Mesenchymal stem cell (in vitro differentiated cells and primary cell): ENCODE measurements around the gene P2RX3.

Experiments used
- DNase-seq: peaks from one replicate; pipeline ENCODE4 v3.0.0-alpha.2; 2013
- H2AFZ ChIP-seq: one replicate; pipeline ENCODE4 v1.6.1; 2013; ENCODE audit warnings: low read depth, mild to moderate bottlenecking, control low read depth, inconsistent platforms, low read length, moderate library complexity
- H2AK5ac ChIP-seq: 2 replicates; pipeline ENCODE4 v1.6.1; 2013; ENCODE audit warnings: low read length, moderate library complexity, mild to moderate bottlenecking, inconsistent platforms; ENCODE audit not compliant: severe bottlenecking
- H2BK120ac ChIP-seq: one replicate; pipeline ENCODE4 v1.6.1; 2013; ENCODE audit warnings: low read depth, mild to moderate bottlenecking, inconsistent platforms, low read length, moderate library complexity
- H2BK12ac ChIP-seq, 2 experiments: one replicate each; pipeline ENCODE4 v1.6.1; 2013; ENCODE audit warnings: inconsistent platforms in 2 of 2, low read length in 2 of 2, mild to moderate bottlenecking in 2 of 2, moderate library complexity in 2 of 2, control low read depth in 1 of 2
- H2BK15ac ChIP-seq: one replicate; pipeline ENCODE4 v1.6.1; 2013; ENCODE audit warnings: mild to moderate bottlenecking, low read depth, inconsistent platforms; ENCODE audit not compliant: poor library complexity, severe bottlenecking
- H2BK5ac ChIP-seq: 2 replicates; pipeline ENCODE4 v1.6.1; 2013; ENCODE audit warnings: low read depth, mild to moderate bottlenecking, low read length, control low read depth, inconsistent platforms; ENCODE audit not compliant: poor library complexity, severe bottlenecking
- H3K14ac ChIP-seq, 2 experiments: one replicate each; pipeline ENCODE4 v1.6.1; 2013; ENCODE audit warnings: inconsistent platforms in 2 of 2, low read length in 2 of 2, control low read depth in 1 of 2, mild to moderate bottlenecking in 1 of 2, moderate library complexity in 1 of 2
- H3K18ac ChIP-seq, 2 experiments: one replicate each; pipeline ENCODE4 v1.6.1; 2013; ENCODE audit warnings: inconsistent platforms in 2 of 2, low read length in 2 of 2, control low read depth in 1 of 2, low read depth in 1 of 2, mild to moderate bottlenecking in 1 of 2
- H3K23ac ChIP-seq, 2 experiments: one replicate each; pipeline ENCODE4 v1.6.1; 2013; ENCODE audit warnings: inconsistent platforms in 2 of 2, low read length in 2 of 2, mild to moderate bottlenecking in 2 of 2, moderate library complexity in 2 of 2, control low read depth in 1 of 2
- H3K27ac ChIP-seq: 2 replicates; pipeline ENCODE4 v1.5.1; 2013; ENCODE audit warnings: mild to moderate bottlenecking, moderate library complexity, low read length, control low read depth, inconsistent platforms; ENCODE audit not compliant: poor library complexity, severe bottlenecking
- H3K27me3 ChIP-seq, 2 experiments: 2 replicates each; pipeline versions ENCODE4 v1.6.1 to v1.7.0; 2013; ENCODE audit warnings: low read length in 2 of 2, mild to moderate bottlenecking in 2 of 2, moderate library complexity in 2 of 2, control low read depth in 1 of 2, inconsistent platforms in 1 of 2; ENCODE audit not compliant: control insufficient read depth in 1 of 2, insufficient read depth in 1 of 2
- H3K36me3 ChIP-seq, 2 experiments: 2 replicates each; pipeline versions ENCODE4 v1.6.1 to v1.7.0; 2013; ENCODE audit warnings: low read length in 2 of 2, control low read depth in 1 of 2, inconsistent platforms in 1 of 2, low read depth in 1 of 2, mild to moderate bottlenecking in 1 of 2; ENCODE audit not compliant: insufficient read depth in 2 of 2, control insufficient read depth in 1 of 2
- H3K4ac ChIP-seq, 2 experiments: one replicate each; pipeline ENCODE4 v1.6.1; 2013; ENCODE audit warnings: inconsistent platforms in 2 of 2, low read length in 2 of 2, mild to moderate bottlenecking in 2 of 2, moderate library complexity in 2 of 2, control low read depth in 1 of 2, low read depth in 1 of 2
- H3K4me1 ChIP-seq: 2 replicates; pipeline ENCODE4 v1.6.1; 2013; ENCODE audit warnings: low read depth, low read length, control low read depth; ENCODE audit not compliant: control insufficient read depth, insufficient read depth
- H3K4me2 ChIP-seq: 2 replicates; pipeline ENCODE4 v1.6.1; 2013; ENCODE audit warnings: low read length, mild to moderate bottlenecking, inconsistent platforms; ENCODE audit not compliant: poor library complexity, severe bottlenecking
- H3K4me3 ChIP-seq, 2 experiments: 2 replicates each; pipeline versions ENCODE4 v1.5.1 to v1.7.0; 2013; ENCODE audit warnings: low read length in 2 of 2, mild to moderate bottlenecking in 2 of 2, control low read depth in 1 of 2, low read depth in 1 of 2; ENCODE audit not compliant: insufficient read depth in 1 of 2
- H3K79me1 ChIP-seq: replicated peaks from 2 replicates; pipeline ENCODE4 v1.6.1; 2013; ENCODE audit warnings: mild to moderate bottlenecking, control low read depth, low read length, inconsistent platforms; ENCODE audit not compliant: poor library complexity, severe bottlenecking
- H3K9ac ChIP-seq: 2 replicates; pipeline ENCODE4 v1.7.0; 2013; ENCODE audit warnings: mild to moderate bottlenecking, low read length, moderate library complexity
- H3K9me3 ChIP-seq: 2 replicates; pipeline ENCODE4 v1.7.0; 2013; ENCODE audit warnings: mild to moderate bottlenecking, low read length; ENCODE audit not compliant: control insufficient read depth
- H4K8ac ChIP-seq: one replicate; pipeline ENCODE4 v1.6.1; 2013; ENCODE audit warnings: inconsistent platforms, mild to moderate bottlenecking, low read length, moderate library complexity
- H4K91ac ChIP-seq: one replicate; pipeline ENCODE4 v1.6.1; 2013; ENCODE audit warnings: mild to moderate bottlenecking, low read length, inconsistent platforms
- WGBS: methylation state at CpG from one replicate; pipeline ENCODE4 v1.1.7; 2013; ENCODE audit warnings: mixed read lengths; 5-methylcytosine and 5-hydroxymethylcytosine counted together

Gene P2RX3

DNA sequence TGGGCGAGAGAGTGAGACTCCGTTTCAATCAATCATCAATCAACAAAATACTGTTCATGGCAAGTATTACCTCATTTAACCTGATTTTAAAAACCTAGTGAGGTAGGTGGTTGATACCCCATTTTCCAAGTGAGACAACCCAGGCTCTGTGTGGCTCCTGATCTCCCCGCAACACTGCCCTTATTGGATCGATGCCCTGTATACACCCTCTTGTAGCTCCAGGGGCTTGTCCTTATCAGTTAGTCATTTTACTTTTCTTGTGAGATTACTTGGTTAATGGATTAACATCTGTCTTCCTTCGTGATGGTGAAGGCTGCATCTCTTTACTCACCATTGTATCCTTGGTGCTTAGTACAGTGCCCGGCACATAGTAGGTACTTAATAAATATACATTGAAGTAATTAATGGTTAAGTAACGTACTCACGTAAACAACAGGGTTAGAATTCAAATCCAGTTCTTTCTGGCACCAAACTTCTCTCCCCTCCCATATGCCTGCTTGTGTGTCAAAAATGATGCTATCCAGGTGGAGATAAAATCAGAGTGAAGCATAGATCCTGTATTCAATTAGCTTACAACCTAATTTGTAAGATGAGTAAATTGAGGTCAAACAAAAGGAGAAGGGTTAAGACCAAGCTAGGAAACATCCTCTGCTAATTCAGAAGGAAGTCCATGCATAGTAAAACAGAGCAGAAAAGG is 54.1 kb downstream of the P2RX3 start:
- H3K9me3 ChIP-seq, result no peaks in the 10 kb centered on the region
- DNase-seq, result no peak
- H3K27me3 ChIP-seq, result peaks cover 0 to 83% of the 10 kb centered on the region in 2 experiments
- H2BK12ac ChIP-seq, result no peak overlapping the region
- no peak overlapping the region for H2BK120ac ChIP-seq
- no peak overlapping the region for H3K23ac ChIP-seq
- no peak overlapping the region for H3K9ac ChIP-seq
- no peak overlapping the region for H2AFZ ChIP-seq
- H3K36me3 ChIP-seq, result no peaks in the 10 kb centered on the region
- H3K27ac ChIP-seq, result no peak overlapping the region
- no peak overlapping the region for H3K4me3 ChIP-seq
- H2BK15ac ChIP-seq, result no peak overlapping the region
- no peak overlapping the region for H3K18ac ChIP-seq
- no peak overlapping the region for H4K91ac ChIP-seq
- H2AK5ac ChIP-seq, result no peak overlapping the region
- H3K14ac ChIP-seq, result no peak overlapping the region
- 67% methylated on average over 3 of the region's 8 CpGs for WGBS
- H3K79me1 ChIP-seq, result no peaks in the 10 kb centered on the region
- H3K4me1 ChIP-seq, result no peaks in the 10 kb centered on the region
- H3K4me2 ChIP-seq, result no peak overlapping the region
- H3K4ac ChIP-seq, result no peak overlapping the region
- H4K8ac ChIP-seq, result no peak overlapping the region
- no peak overlapping the region for H2BK5ac ChIP-seq

DNA sequence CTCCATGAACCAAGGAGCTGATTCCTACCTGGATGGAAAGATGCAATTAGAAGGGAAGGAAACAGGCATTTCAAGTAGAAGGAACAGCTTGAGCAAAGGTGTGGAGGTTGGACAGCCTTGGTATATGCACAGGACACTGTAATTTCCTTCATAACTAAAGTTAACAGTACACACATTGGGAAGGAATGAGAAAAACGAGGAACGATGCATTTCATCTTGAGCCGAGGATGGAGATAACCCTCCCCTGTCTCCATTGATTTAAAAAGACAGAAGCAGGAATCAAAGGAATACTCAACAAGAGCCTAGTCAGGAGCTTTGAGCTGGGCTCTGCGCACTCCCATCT is 54.6 kb downstream of the P2RX3 start:
- H3K79me1 ChIP-seq, result no peaks in the 10 kb centered on the region
- no peak overlapping the region for H2BK5ac ChIP-seq
- H2AK5ac ChIP-seq, result no peak overlapping the region
- H3K36me3 ChIP-seq, result no peaks in the 10 kb centered on the region
- H3K27ac ChIP-seq, result no peak overlapping the region
- H3K4me3 ChIP-seq, result no peak overlapping the region
- no peak overlapping the region for H3K14ac ChIP-seq
- no peak overlapping the region for H4K91ac ChIP-seq
- H3K9me3 ChIP-seq, result no peaks in the 10 kb centered on the region
- H2BK120ac ChIP-seq, result no peak overlapping the region
- H3K4ac ChIP-seq, result no peak overlapping the region
- peaks cover 0 to 83% of the 10 kb centered on the region in 2 experiments for H3K27me3 ChIP-seq
- no peak overlapping the region for H4K8ac ChIP-seq
- H2BK15ac ChIP-seq, result no peak overlapping the region
- DNase-seq, result no peak
- 93% methylated on average over 4 of the region's 4 CpGs for WGBS
- no peak overlapping the region for H2BK12ac ChIP-seq
- no peak overlapping the region for H2AFZ ChIP-seq
- no peak overlapping the region for H3K23ac ChIP-seq
- H3K18ac ChIP-seq, result no peak overlapping the region
- no peak overlapping the region for H3K4me2 ChIP-seq
- H3K9ac ChIP-seq, result no peak overlapping the region
- no peaks in the 10 kb centered on the region for H3K4me1 ChIP-seq

DNA sequence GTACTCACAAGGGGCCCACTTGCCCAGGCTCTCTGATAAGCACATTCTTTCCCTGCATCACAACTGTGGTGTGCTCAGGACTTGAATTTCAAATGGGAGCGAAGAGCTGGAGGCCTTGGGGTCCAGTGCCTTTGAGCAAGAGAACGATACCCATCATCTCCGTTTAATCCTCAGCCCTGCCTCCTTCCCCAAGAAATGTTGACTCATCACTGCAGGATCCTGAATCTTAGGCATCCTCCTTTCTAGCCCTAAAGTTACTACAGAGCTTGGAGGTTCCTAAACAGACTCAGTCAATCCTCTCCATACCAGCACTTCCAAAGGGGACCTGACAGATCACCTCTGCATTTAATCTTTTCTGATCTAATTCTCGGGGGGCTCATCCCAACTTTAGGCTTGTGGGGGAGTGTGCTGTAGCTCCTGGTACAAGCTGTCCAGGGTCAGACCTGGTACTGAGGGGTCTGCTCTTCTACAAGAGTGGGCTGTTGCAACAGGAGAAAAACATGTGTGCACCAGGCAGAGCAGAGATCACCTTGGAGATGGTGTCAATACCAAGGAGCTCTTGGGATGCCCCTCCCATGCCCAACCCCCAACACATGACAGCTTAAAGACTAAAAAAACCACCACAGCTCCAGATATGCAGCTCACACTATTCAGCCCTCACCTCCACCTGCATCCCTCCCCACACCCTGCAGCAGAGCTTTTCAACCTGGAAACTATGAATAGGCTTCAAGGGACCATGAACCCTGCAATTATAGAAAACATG is 56.2 kb downstream of the P2RX3 start:
- WGBS, result 81% methylated on average over 4 of the region's 4 CpGs

DNA sequence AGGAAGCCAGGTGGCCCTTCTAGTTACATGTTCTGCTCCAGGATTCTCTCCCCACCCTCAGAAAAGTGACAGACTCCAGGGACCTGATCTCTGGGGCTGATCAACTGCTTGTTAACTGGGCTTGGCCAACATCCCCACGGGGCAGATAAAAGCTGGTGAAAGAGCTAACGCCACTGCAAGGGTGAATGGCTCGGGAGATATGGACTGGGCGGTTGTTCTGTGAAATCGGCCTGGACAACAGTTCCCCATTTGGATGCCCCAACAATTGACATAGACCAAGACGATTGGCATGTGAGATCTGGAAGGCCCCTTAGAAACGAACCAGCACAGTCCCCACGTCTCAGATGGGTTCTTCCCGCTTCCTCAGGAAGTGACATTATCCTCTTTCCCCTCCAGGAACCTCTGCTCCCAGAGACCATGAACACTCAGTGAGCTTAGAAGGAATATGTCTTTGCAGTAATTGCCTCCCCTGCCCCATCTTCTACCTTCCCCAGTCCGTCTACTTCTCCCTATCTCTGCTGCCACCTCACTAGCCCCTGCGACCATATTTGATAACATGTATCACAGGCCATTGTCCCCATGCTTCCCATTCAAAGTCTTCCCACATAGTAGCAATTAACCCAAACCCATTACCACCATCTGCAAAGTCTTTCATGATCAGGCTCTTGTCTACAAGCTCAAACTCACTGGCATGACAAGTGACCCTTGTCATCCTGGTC is 57.9 kb downstream of the P2RX3 start:
- Histone ChIP-seq H3K4ac (no peak overlapping the region), H3K23ac (no peak overlapping the region), H2AK5ac (no peak overlapping the region), H3K27ac (no peak overlapping the region), H2BK12ac (no peak overlapping the region), H4K91ac (no peak overlapping the region), H3K9me3 (no peaks in the 10 kb centered on the region), H3K4me2 (no peak overlapping the region), H2BK15ac (no peak overlapping the region), H2BK120ac (no peak overlapping the region), H3K18ac (no peak overlapping the region), H3K36me3 (no peaks in the 10 kb centered on the region), H3K4me3 (no peak overlapping the region), H4K8ac (no peak overlapping the region), H2BK5ac (no peak overlapping the region), H3K27me3 (peaks cover 0 to 73% of the 10 kb centered on the region in 2 experiments), H3K9ac (no peak overlapping the region), H3K14ac (no peak overlapping the region), H3K79me1 (no peaks in the 10 kb centered on the region), H3K4me1 (no peaks in the 10 kb centered on the region), H2AFZ (no peak overlapping the region)
- no peak for DNase-seq
- WGBS, result 87% methylated on average over 11 of the region's 11 CpGs

More for the DNA sequence above, 56.2 kb downstream of the P2RX3 start:
- Histone ChIP-seq H3K4me2 (no peak overlapping the region), H3K23ac (no peak overlapping the region), H2BK15ac (no peak overlapping the region), H2AFZ (no peak overlapping the region), H2BK5ac (no peak overlapping the region), H3K14ac (no peak overlapping the region), H3K27me3 (peaks cover 0 to 82% of the 10 kb centered on the region in 2 experiments), H4K91ac (no peak overlapping the region), H2AK5ac (no peak overlapping the region), H4K8ac (no peak overlapping the region), H3K4me3 (no peak overlapping the region), H3K27ac (no peak overlapping the region), H3K36me3 (no peaks in the 10 kb centered on the region), H3K9ac (no peak overlapping the region), H2BK120ac (no peak overlapping the region), H3K9me3 (no peaks in the 10 kb centered on the region), H3K79me1 (no peaks in the 10 kb centered on the region), H3K4ac (no peak overlapping the region), H3K4me1 (no peaks in the 10 kb centered on the region), H2BK12ac (no peak overlapping the region), H3K18ac (no peak overlapping the region)
- no peak for DNase-seq
